Neutrophil (primary cell): ENCODE results near the gene SELENOV.

Experiments
- H3K27ac ChIP-seq: fragments of 200-600 bp; sonication (generic); 2 replicates; pipeline ENCODE4 v1.5.1; 2016; ENCODE audit warnings: mild to moderate bottlenecking, moderate library complexity
- H3K27me3 ChIP-seq: fragments of 200-600 bp; sonication (generic); 2 replicates; pipeline ENCODE4 v1.6.0; 2016; ENCODE audit warnings: mild to moderate bottlenecking
- H3K36me3 ChIP-seq: fragments of 200-600 bp; sonication (generic); 2 replicates; pipeline ENCODE4 v1.5.1; 2017
- H3K4me1 ChIP-seq, 2 experiments: fragments of 200-600 bp in 1 of 2; sonication (generic) in 1 of 2; 1 replicate in 1 of 2; 2 replicates in 1 of 2; pipeline versions ENCODE4 v1.5.1 to v1.6.1; 2013 to 2016; ENCODE audit warnings: low read depth in 1 of 2, low read length in 1 of 2, mild to moderate bottlenecking in 1 of 2, moderate library complexity in 1 of 2; ENCODE audit not compliant: control insufficient read depth in 1 of 2, insufficient read depth in 1 of 2
- H3K4me3 ChIP-seq, 2 experiments: fragments of 200-600 bp in 1 of 2; sonication (generic) in 1 of 2; 1 replicate in 1 of 2; 2 replicates in 1 of 2; pipeline ENCODE4 v1.5.1; 2013 to 2016; ENCODE audit warnings: low read depth in 1 of 2, low read length in 1 of 2, mild to moderate bottlenecking in 1 of 2, moderate library complexity in 1 of 2
- H3K9me3 ChIP-seq: fragments of 200-600 bp; sonication (generic); 2 replicates; pipeline ENCODE4 v1.5.1; 2016
- TF ChIP-seq, protein P1 (sequence below): fragments of 200-600 bp; sonication (generic); IDR thresholded peaks from 2 replicates; pipeline ENCODE4 v1.5.1; 2016; ENCODE audit warnings: antibody characterized with exemption

Gene SELENOV

DNA sequence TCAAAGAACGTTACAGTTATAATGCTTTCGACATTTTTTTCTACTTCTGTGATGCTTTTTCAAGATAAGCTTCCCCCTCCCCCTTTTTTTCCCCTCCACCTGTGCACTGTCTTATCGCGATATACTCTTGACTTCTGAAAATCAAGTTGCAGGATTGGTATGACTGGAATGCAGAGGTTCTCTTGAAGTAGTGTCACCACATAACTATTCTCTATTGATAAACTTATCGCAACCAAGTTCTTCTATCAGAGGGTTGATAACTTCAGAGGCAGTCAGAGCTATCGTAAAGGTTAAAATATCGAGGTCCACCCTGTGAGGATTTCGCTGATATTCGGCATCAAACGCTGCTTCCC, 24.2 kb downstream of the SELENOV start:
- Histone ChIP-seq H3K27me3 (peaks cover 26% of the 10 kb centered on the region), H3K9me3 (no peaks in the 10 kb centered on the region), H3K4me1 (peaks cover 8 to 12% of the 10 kb centered on the region in 2 experiments), H3K4me3 (peak overlapping the region; percentile 70 to 79), H3K27ac (peak overlapping the region; percentile 74), H3K36me3 (no peaks in the 10 kb centered on the region)
- TF ChIP-seq, protein P1, sequence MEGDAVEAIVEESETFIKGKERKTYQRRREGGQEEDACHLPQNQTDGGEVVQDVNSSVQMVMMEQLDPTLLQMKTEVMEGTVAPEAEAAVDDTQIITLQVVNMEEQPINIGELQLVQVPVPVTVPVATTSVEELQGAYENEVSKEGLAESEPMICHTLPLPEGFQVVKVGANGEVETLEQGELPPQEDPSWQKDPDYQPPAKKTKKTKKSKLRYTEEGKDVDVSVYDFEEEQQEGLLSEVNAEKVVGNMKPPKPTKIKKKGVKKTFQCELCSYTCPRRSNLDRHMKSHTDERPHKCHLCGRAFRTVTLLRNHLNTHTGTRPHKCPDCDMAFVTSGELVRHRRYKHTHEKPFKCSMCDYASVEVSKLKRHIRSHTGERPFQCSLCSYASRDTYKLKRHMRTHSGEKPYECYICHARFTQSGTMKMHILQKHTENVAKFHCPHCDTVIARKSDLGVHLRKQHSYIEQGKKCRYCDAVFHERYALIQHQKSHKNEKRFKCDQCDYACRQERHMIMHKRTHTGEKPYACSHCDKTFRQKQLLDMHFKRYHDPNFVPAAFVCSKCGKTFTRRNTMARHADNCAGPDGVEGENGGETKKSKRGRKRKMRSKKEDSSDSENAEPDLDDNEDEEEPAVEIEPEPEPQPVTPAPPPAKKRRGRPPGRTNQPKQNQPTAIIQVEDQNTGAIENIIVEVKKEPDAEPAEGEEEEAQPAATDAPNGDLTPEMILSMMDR: no peak

DNA sequence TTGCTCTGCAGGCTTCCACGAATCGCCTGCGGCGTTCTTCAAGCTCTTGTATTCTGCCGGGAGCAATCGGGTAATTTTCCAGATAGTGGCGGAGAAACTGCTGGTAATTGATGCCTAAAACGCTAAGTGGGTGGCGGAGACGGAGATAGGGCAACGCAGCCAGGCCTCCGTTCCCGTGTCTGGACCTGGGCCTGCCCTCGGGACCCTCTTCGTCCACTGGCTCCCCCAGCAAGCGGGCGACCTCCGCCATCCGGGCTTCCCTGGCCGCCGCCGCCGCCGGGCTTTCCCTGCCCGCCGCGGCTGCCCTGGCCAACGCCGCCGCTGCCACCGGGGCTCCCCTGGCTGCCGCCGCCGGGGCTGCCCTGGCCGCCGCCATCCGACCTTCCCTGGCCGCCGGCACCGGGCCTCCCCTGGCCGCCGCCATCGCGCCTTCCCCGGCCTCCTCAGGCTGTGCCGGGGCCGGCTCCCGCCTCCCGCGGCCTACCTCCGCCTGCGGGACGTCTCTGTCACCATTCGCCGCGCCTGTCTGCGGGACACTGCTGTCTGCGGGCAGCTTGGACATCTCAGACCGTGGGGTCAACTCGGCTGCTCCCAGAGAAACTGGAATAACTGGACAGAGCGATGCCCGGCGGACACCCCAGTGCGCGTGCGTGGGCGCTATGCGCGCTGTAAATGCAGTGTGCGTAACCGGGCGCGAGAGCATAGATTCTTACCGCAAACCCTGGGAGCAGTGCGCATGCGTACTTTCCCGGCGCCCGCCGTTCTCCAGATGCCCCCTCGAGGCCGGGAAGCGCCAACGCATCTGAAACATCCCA, 24.8 kb downstream of the SELENOV start, which contains the start of gene EID2:
EID2 (minus strand) TSS at position 644 of the 815 bp plus-strand sequence; CDS start at position 562, 82 bp downstream.
- no peaks in the 10 kb centered on the region for H3K9me3 ChIP-seq
- no peaks in the 10 kb centered on the region for H3K36me3 ChIP-seq
- peak within 1 kb of the TSS; percentile 74 for H3K27ac ChIP-seq
- TF ChIP-seq, protein P1: peak; percentile 73
- peaks cover 8 to 12% of the 10 kb centered on the region in 2 experiments for H3K4me1 ChIP-seq
- peak within 1 kb of the TSS; percentile 70 to 79 for H3K4me3 ChIP-seq
- H3K27me3 ChIP-seq: peaks cover 32% of the 10 kb centered on the region

DNA sequence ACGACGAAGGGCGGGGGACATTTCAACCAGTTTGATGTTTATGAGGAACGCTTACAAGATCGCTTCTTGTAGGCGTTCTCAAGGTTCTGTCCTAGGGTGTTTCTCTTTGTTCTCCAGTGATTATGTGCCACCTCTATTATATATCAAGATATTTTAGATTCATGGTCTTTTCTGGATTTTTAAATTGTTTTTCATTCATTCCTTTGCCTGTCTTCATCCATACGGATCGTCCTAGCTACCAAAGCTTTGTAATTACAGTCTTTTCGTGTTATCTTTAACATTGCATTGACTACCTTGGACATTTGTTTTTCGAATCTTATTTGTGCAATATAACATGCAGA, 25.4 kb downstream of the SELENOV start:
- TF ChIP-seq, protein P1: no peak
- H3K4me1 ChIP-seq: peaks cover 8 to 12% of the 10 kb centered on the region in 2 experiments

DNA sequence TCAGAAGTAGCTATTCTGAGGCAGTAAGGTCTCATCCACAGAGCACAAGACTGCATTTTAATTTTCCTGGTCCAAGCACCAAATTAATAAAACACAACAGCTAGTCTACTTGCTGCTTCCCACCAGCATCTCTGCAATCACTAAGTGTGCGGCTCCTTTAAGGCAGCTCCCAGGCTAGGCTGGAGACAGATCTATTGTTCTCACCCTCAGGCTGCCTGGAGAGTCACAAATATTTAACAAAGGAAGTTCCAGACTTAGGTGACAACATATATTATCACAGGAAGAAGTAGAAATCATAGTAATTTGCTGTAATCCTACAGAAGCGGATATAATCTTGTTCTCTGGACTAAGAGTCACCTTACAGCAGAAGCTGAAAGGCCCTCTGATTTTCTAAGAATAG, 27.3 kb downstream of the SELENOV start:
- peaks cover 56% of the 10 kb centered on the region for H3K27me3 ChIP-seq
- H3K4me1 ChIP-seq: peaks cover 8 to 12% of the 10 kb centered on the region in 2 experiments
- H3K9me3 ChIP-seq: no peaks in the 10 kb centered on the region
- H3K27ac ChIP-seq: no peak overlapping the region
- no peaks in the 10 kb centered on the region for H3K36me3 ChIP-seq
- TF ChIP-seq, protein P1: no peak
- no peak overlapping the region for H3K4me3 ChIP-seq

More for the DNA sequence above, 25.4 kb downstream of the SELENOV start:
- Histone ChIP-seq H3K36me3 (no peaks in the 10 kb centered on the region), H3K27me3 (peaks cover 38% of the 10 kb centered on the region), H3K9me3 (no peaks in the 10 kb centered on the region), H3K4me3 (peak overlapping the region; percentile 70 to 79), H3K27ac (peak overlapping the region; percentile 74)

DNA sequence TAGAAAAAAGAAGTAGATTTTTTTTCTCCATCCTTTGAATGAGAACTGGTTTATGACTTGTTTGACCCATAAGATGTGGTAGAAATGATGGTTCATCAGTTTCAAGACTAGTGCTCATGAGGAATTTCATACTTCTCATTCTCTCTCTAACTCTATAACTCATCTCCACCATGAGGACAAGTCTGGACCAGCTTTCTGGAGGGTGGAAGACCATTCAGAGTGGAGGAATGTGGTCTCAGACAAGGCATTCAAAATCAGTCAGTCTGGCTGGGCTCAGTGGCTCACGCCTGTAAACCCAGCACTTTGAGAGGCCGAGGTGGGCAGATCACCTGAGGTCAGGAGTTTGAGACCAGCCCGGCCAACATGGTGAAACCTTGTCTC, 28.5 kb downstream of the SELENOV start:
- Histone ChIP-seq H3K36me3 (no peaks in the 10 kb centered on the region), H3K27me3 (peaks cover 59% of the 10 kb centered on the region), H3K9me3 (no peaks in the 10 kb centered on the region), H3K4me1 (peaks cover 8 to 12% of the 10 kb centered on the region in 2 experiments), H3K4me3 (no peak overlapping the region), H3K27ac (no peak overlapping the region)
- TF ChIP-seq, protein P1: no peak
